Activated CD4-positive, alpha-beta T cell treated with anti-CD3 and anti-CD28 coated beads, Interleukin-2, amount 50 U/mL, for 24 hours (primary cell): ENCODE results near the gene CX3CL1.
"Not testable (repeated sequence)": the region's sequence is repeated elsewhere in the genome, so short reads cannot be mapped to it uniquely, and the experiment has no call there.

ENCODE experiments used
- DNase-seq, 2 donors: peaks; one replicate each; pipeline ENCODE4 v3.0.0-alpha.2; 2020; ENCODE audit warnings: low read depth in 1 of 2, low spot score in 1 of 2

CX3CL1 gene

DNA sequence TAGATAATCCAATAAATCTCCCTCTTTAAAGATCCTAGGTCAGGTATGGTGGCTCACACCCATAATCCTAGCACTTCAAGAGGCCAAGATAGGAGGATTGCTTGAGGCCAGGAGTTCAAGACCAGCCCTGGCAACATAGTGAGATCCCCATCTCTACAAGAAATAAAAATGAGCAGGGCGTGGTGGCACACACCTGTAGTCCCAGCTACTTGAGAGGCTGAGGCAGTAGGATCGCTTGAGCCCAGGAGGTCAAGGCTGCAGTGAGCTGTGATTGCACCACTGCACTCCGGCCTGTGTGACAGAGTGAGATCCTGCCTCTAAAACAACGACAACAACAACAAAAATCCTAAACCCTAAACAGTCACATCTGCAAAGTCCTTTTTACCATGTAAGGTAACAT is 15.7 kb upstream of the CX3CL1 start:
- no peak for DNase-seq

DNA sequence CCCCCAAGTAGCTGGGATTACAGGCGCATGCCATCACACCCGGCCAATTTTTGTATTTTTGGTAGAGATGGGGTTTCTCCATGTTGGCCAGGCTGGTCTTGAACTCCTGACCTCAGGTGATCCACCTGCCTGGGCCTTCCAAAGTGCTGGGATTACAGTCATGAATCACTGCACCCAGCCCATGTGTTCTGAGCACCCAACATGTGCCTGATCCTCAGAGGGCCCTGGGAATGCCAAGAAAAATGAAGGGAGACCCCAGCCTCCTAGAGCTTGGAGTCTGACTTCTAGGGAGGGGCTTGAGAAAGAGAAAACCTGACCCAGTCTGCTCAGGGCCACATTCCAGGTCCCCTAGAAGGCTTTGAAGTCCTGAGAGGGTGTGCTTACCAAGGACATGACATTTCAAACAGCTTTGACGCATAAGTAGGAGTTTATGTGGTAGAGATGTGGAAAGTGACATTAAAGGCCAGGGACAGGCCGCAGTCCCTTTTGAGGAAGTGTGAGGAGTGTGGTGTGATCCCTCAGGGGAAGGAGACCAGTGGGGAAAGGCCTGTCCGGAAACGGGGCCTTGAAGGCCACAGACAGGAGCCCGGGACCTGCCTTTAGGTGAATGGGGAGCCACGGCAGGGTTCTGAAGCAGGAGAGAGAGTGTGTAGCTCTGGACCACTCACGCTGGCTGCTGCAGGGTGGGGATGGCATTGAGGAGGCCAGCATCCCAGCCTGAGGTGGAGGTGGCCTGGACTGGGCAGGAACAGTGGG is 14.8 kb upstream of the CX3CL1 start:
- no peak for DNase-seq

GRCh38 chr16:57358086-57358420 is 14.2 kb upstream of the CX3CL1 start:
- no peak for DNase-seq

GRCh38 chr16:57358527-57359095 is 13.7 kb upstream of the CX3CL1 start, which contains the start of gene CCL22:
TSS of gene CCL22 (plus strand) at chr16:57358783. CDS start at chr16:57358817, 34 bp downstream.
- DNase-seq, result no peak

GRCh38 chr16:57360321-57360935 is 11.9 kb upstream of the CX3CL1 start:
- no peak for DNase-seq

GRCh38 chr16:57361404-57361803 is 10.9 kb upstream of the CX3CL1 start:
- no peak for DNase-seq

GRCh38 chr16:57364143-57364542 is 8.1 kb upstream of the CX3CL1 start:
- no peak for DNase-seq

DNA sequence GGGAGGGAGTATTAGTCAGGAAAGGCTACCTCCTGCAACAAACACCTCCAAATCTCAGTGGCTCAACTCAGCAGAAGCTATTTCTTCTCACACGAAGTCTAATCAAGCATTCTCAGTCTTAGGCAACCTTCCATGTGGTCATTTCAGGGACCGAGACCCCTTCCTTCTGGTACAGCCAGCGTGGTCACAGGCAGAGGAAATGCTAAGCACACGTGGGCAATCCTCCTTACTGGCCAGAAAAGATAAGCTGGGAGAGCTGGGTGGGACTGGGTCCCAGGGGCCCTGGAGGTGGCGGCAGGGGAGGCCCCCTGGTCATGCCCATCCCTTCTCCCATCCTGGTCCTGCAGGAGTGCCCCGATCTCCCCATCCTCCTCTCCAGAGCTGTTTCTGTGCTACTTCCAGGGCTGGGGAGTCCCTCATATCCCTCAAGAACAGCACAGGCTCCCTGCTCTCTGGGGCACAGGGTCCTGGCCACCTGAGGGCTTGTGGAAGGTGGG is 5.7 kb upstream of the CX3CL1 start:
- no peak for DNase-seq

DNA sequence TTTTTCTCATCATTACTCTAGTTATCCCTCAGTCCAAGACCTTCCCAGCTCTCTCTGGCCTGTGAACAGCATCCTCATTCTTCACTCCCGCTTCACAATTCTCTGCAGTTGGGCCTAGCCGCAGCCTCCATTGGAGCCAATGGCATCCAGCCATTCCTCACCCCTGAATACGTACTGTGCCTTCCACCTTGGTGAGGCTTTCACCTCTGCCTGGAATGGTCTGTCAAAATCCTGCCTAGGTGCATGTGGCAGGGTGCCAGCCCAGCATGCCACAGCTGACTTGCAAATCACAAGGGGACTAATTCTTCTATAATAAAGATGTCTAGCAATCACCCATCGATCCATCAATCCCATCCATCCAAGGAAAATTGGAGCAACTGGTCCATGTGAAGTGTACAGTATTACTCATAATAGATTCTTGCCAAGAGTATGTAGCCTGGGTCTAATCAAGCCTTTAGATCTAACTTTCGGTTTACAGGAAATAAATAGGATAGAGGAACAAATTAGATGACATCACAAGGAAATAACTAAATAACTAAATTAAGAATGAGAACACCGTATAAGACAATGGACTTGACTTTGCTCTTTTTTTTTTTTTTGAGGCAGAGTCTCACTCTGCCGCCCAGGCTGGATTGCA is 5.1 kb upstream of the CX3CL1 start:
- no peak for DNase-seq

DNA sequence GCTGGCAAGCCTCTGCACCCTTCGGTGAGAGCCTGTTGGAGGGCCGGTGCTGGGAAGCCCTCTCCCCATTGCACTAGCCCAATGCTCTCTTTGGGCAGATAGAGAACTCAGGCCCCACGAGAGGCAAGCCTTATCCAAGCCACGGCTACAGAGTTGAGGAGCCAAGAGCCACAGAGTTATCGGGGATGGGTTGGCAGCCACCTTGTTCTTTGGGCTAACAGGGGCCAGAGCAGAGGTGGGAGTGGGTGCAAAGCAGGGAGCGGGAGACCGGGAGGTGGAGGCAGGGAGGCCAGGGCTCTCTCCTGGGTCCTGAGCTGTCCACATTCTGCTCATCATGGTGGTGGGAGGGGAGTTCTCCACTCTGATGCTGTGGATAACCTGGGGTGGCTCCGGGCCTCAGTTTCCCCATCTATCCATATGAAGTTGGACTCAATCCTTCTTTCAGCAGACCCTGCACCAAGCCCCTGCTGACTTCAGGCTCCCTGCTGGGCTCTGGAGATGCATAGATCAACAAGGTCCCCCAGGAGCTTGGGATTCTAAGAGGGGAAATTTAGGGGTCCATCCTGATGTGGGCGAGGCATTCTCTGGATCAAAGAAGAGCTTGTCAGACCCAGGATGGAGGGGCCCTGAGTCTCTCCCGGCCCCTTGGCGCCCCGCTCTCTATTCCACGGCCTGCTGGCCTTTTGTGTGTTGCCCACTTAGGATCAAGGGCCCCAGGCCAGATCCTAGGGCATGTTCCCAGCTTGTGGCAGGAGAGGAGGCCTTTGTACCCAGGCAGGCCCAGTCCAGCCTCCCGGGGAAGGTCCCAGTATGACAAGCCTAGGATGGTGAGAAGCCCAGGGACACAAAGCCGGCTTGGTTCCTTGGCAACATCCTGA is 557 bp upstream of the CX3CL1 start:
- no peak for DNase-seq

DNA sequence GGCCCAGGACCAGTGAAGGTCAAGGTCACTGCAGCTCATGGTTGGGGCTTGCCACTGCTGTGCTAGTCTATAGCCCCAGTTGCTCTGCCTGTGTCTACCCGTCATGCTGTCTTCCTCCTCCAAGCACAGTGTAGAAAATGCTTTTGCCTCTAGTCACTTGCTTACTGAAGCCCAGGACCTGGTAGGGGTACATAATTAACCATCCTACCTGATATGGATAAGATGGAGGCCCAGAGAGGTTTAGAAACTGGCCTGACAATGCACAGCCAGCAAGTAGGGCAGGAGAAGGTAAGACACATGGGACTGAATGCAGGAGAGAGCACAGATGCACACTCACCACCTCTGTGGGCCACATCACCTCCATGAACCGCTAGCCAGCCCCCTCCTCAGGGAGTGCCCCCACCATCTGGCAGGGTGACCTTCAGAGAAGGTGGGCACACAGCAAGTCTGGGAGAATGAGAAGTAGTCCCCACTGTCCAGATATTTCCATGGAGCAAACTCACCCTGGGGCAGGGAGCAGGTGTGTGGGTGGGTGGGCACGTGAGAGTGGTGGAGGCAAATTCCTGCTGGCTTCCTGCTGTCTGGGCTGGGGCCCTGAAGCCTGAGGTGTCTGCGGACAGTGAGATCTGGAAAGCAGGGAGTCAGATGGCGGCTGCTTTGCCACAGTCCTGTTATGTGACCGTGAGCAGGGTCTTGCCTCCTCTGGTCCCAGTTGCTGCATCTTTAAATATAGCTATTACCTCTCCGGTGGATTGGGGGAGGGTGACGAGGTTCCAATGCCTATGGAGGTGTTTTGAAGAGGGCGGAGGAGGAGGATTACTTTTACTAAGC is 1.0 kb downstream of the CX3CL1 start:
- DNase-seq, result no peak

DNA sequence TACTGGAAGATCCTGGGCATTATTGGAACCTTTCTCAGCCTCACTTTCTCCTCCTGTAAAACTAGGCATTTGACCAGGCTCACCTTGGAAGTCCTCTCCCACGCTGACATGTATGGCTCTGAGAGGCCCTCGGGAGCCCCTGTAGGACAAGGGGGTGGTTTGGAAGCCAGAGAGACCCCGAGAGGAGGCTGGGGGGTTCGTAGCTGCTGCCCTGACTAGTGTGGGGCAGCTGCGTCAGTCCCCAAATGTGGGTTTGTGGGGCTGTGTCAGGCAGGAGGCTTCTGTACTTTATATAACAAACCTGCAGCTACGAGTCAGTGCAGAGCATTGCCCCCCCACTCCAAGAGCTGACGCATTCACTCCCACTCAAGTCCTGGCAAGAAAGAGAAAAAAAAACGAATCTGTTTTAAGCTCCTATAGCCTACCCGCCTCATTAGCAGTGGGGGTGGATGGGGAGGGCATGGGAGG is 1.8 kb downstream of the CX3CL1 start:
- no peak for DNase-seq

GRCh38 chr16:57374925-57375465 is 2.7 kb downstream of the CX3CL1 start:
- DNase-seq, result not testable (repeated sequence)

DNA sequence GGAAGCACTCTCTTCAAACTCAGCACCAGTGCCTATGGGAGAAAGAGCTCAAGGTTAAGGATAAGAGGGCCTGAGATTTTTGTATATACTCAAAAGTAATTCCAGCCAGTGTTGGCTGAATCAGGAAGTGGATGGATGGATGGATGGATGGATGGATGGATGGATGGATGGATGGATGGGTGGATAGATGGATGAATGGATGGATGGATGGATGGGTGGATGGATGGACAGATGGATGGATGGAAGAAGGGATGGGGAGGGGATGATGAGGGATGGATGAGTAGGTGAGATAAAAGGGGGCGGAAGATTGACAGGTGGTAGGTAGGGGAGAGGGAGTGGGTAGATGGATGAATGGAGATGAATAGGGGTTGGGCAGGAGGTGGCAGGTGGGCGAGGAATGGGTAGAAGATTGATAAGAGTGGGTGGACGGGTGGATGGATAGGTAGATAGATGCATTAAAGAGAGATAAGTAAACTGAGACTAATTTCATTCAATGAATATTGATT is 4.1 kb downstream of the CX3CL1 start:
- no peak for DNase-seq

DNA sequence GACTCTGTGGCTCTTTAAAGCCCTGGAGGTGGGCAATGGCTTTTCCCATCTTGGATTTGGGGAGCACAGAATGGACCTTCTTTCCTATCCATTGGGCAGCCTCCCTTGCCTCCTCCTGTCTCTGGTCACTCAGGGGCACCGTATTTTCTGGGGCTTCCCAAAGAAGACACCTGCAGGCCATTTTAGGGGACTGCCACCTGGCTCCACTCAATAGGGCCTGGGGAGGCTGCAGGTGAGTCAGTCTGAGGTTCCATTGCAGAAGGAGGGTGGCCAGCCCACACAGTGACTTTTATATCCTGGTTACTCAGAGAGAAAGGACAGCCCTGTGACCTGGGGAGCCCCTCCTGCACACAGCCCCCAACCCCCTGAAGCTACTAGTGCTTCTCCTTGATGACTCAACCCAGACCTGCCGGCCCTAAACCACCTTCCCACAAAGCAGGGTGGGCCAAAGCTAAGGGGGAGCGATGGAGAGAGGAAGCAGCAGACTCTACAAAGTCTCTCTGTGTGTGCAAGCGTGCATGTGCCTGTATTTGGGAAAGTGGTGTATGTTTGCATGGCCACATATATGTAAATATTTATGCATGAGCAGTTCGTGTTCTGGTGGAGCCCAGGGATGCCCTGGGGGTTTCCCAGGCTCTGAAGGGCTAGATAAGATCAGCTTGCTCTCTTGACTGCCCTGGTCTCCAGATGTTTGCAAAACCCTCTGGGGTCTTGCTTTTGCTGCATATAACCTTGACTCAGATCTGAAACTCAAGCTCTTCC is 5.0 kb downstream of the CX3CL1 start:
- DNase-seq, result no peak

DNA sequence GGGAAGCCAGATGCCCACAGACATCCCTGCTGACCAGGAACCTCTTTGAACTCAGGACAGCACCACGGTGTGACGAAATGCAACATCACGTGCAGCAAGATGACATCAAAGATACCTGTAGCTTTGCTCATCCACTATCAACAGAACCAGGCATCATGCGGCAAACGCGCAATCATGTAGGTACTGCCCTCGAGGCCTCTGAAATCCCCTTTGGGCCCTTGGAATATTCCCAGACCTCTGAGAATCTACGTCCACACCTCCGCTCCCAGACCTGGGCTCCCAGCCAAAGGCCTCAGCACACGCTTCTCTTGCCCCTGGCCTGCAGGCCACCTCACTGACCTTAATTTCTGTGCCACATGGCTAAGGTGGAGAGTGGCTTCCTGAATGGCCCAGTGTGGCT is 7.3 kb downstream of the CX3CL1 start:
- no peak for DNase-seq

DNA sequence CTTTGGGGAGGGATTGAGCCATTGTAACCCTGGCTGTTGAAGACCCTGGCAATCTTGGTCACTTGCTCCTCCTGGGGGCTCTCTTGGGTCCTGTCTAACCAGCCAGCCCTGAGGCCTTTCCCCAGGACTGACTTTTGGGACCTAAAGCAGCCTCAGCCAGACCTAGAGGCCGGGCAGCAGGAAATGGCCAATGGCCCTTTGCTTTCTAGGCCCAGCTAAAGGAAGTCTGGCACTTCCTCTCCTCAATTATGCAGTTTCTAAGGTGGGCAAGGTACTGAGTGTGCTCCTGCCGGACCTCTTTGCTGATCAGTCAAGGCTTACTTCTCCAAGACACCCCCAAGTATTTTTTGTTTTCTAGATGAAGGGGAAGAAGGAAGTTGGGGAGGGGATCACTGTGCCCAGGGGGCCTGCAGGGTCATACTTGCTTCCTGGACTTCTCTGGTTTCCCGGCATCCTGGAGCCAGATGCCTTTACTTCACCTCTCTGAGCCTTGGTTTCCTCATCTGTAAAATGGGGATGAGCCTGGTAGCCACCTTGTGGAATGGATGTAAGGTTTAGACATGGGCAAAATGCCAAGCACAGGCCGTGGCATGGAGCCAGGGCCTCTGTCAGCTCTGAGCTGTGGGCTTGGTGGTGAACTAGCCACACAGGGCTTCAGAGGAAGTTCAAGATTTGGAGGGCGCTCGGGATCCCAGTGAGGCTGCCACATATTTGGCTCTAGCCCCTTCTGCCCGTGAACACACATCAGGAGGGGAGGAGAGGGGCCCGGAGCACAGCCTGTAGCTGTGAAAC is 8.6 kb downstream of the CX3CL1 start:
- DNase-seq, result no peak
